ENCODE results near the gene FAM50B. TPM values are rescaled to one million over a fixed set of nuclear protein-coding genes. Genes with fewer than 3 reads are reported as not detected.

Gene FAM50B
- total and polyA plus RNA-seq, 2 of the 13 experiments (the other 11 are each of a cell fraction or from before 2014, with no cell fraction given) = 0.05 TPM; not detected in 1

- TF ChIP-seq PAXIP1 (CRISPR knock-in tag; conservative IDR thresholded peaks at IDR 0.05) (peak; percentile 91), ZNF275 (CRISPR knock-in tag; IDR thresholded peaks at IDR 0.05; ENCODE audit: borderline replicate concordance) (no peak; the same call in 1 of the 2 replicates), CENPBD1 (CRISPR knock-in tag; IDR thresholded peaks at IDR 0.05; ENCODE audit: borderline replicate concordance, low read depth) (no peak), ZNF512 (CRISPR knock-in tag; IDR thresholded peaks at IDR 0.05) (no peak), ZNF30 (CRISPR knock-in tag; IDR thresholded peaks at IDR 0.05) (no peak), GMEB2 (CRISPR knock-in tag; IDR thresholded peaks at IDR 0.05; ENCODE audit: low read depth) (no peak), NCOA5 (CRISPR knock-in tag; IDR thresholded peaks at IDR 0.05) (no peak), NFIB (CRISPR knock-in tag; IDR thresholded peaks at IDR 0.05; ENCODE audit: borderline replicate concordance) (no peak), ZNF101 (CRISPR knock-in tag; IDR thresholded peaks at IDR 0.05; ENCODE audit: borderline replicate concordance, low read depth) (no peak), HES4 (CRISPR knock-in tag; IDR thresholded peaks at IDR 0.05; ENCODE audit: borderline replicate concordance) (peak; percentile 95), ZNF441 (CRISPR knock-in tag; IDR thresholded peaks at IDR 0.05; ENCODE audit: borderline replicate concordance) (peak; percentile 81), EHMT2 (IDR thresholded peaks at IDR 0.05; ENCODE audit: borderline replicate concordance, low read depth, low read length) (peak; percentile 51; the same call in 1 of the 2 replicates), RELA (CRISPR knock-in tag; IDR thresholded peaks at IDR 0.05) (no peak), ATF7 (IDR thresholded peaks at IDR 0.05) (no peak), ATF7 (CRISPR knock-in tag; IDR thresholded peaks at IDR 0.05) (no peak), CBFB (CRISPR knock-in tag; IDR thresholded peaks at IDR 0.05) (no peak), ZBTB39 (CRISPR knock-in tag; IDR thresholded peaks at IDR 0.05) (no peak), SIX4 (CRISPR knock-in tag; IDR thresholded peaks at IDR 0.05) (peak; percentile 95)
Measured at GRCh38 chr6:3838992-3839867, 9.9 kb upstream of the FAM50B start (continued).

All from HepG2 (cell line).